Measurements from ENCODE around the gene CAPN5. TPM values are rescaled to one million over a fixed set of nuclear protein-coding genes. Genes with fewer than 3 reads are reported as not detected.
"Not testable (repeated sequence)": the region's sequence is repeated elsewhere in the genome, so short reads cannot be mapped to it uniquely, and the experiment has no call there.

The CAPN5 gene
- total RNA-seq, 1 donor from 2014 or later: 20.1 TPM

DNA sequence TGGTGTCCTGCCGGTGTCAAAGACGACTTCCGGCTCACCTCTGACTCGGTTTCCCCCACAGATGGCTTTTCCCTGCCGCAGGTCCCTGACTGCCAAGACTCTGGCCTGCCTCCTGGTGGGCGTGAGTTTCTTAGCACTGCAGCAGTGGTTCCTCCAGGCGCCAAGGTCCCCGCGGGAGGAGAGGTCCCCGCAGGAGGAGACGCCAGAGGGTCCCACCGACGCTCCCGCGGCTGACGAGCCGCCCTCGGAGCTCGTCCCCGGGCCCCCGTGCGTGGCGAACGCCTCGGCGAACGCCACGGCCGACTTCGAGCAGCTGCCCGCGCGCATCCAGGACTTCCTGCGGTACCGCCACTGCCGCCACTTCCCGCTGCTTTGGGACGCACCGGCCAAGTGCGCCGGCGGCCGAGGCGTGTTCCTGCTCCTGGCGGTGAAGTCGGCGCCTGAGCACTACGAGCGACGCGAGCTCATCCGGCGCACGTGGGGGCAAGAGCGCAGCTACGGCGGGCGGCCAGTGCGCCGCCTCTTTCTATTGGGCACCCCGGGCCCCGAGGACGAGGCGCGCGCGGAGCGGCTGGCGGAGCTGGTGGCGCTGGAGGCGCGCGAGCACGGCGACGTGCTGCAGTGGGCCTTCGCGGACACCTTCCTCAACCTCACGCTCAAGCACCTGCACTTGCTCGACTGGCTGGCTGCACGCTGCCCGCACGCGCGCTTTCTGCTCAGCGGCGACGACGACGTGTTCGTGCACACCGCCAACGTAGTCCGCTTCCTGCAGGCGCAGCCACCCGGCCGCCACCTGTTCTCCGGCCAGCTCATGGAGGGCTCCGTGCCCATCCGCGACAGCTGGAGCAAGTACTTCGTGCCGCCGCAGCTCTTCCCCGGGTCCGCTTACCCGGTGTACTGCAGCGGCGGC lies 27.0 kb upstream of the CAPN5 start:
- DNase-seq (ENCODE audit: low spot score) (peak; percentile 65), ATAC-seq (peak; percentile 51)
- intact Hi-C loops (cut with DNase I): loop anchor here (10.0 kb wide), 1 partner anchor 235 kb away; no protein-coding TSS in a partner anchor

DNA sequence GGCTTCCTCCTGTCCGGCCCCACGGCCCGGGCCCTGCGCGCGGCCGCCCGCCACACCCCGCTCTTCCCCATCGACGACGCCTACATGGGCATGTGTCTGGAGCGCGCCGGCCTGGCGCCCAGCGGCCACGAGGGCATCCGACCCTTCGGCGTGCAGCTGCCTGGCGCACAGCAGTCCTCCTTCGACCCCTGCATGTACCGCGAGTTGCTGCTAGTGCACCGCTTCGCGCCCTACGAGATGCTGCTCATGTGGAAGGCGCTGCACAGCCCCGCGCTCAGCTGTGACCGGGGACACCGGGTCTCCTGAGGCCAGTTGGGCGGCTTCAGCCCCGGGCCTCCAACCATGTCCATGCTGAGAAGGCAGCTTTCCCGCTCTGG lies 26.4 kb upstream of the CAPN5 start:
- DNase-seq (ENCODE audit: low spot score) (no peak), ATAC-seq (no peak)
- intact Hi-C loops (cut with DNase I): loop anchor here (10.0 kb wide), 1 partner anchor 236 kb away; no protein-coding TSS in a partner anchor

DNA sequence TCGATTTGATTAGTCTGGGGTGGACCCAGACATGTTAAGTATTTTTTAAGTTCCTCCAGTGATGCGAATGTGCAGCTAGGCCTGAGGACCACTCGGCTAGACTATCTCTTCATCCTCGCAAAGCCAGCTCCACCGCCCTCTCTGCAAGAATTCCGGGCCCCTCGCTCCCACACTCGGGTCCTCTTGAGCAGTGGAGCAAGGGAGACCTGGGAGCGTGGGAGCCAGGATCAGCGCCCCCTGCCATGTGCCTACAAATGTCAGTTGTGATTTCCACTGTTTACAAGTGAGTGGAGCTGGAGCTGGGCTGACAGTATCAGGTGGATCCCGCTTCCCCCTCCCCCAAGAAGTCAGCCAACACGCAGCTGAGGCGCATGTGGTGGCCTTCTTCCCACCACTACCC lies 25.9 kb upstream of the CAPN5 start:
- DNase-seq (ENCODE audit: low spot score) (no peak), ATAC-seq (no peak)
- intact Hi-C loops (cut with DNase I): loop anchor here (10.0 kb wide), 1 partner anchor 236 kb away; no protein-coding TSS in a partner anchor

DNA sequence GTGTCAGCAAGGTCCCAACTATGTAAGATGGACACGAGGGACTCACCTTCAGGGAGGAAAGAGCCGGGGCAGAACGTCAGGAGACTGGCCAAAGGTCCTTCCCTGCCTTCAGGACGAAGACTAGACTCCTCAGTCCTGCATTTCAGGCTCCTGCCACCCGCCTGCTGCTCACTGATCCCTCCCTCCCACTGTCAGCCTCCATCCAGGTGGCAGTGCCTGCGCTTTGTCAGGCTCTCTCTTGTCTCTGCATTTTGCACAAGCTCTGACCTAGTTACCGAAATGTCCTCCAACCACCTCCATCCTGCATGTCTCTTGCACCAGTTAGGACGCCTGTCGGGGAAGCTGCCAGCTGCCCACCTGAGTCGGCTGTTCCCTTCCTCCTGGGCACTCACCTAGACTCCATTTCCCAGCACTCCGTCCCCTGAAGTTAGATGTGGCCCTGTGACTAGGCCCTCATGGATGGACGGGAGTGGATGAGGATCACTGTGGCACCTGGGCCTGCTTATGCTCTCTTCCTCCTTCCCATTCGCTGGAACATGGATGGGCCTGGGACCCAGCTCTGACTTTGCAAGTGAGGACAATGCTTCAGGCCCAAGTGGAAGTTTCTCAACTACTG lies 24.6 kb upstream of the CAPN5 start:
- ATAC-seq (no peak), DNase-seq (ENCODE audit: low spot score) (no peak)
- intact Hi-C loops (cut with DNase I): loop anchor here (10.0 kb wide), 1 partner anchor 237 kb away; no protein-coding TSS in a partner anchor

DNA sequence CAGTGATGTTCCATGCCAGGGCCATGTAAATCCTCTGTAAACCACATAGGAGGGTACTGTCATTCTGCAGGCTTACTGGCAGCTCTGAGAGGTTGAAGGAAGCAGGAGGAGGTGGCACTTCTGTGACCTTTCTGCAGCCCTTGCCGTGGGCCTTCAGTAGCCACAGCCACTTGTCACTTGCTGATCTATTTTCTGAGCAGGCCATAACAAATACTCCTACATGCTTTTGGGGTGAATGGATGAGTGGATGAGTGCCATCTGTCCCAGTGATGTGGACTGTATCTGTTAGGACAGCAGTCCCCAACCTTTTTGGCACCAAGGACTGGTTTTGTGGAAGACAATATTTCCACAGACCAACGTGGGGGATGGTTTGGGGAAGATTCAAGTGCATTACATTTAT lies 22.4 kb upstream of the CAPN5 start:
- DNase-seq (ENCODE audit: low spot score): no peak

DNA sequence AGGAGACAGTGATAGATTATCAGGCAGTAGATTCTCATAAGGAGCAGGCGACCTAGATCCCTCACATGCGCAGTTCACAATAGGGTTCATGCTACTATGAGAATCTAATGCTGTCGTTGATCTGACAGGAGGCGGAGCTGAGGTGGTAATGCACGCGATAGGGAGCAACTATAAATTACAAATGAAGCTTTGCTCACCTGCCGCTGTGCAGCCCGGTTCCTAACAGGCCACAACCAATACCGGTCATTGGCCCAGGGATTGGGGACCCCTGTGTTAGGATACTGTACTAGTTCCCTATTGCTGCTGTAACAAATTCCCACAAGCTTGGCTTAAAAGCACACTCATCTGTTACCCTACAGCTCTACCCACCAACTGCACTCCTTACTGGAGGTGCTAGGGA lies 21.9 kb upstream of the CAPN5 start:
- ATAC-seq (no peak), DNase-seq (ENCODE audit: low spot score) (no peak)
- intact Hi-C loops (cut with DNase I): loop anchor here (10.0 kb wide), 1 partner anchor 240 kb away; no protein-coding TSS in a partner anchor

More for the DNA sequence above, 22.4 kb upstream of the CAPN5 start:
- intact Hi-C loops (cut with DNase I): loop anchor here (10.0 kb wide), 1 partner anchor 240 kb away; no protein-coding TSS in a partner anchor
- no peak for ATAC-seq

DNA sequence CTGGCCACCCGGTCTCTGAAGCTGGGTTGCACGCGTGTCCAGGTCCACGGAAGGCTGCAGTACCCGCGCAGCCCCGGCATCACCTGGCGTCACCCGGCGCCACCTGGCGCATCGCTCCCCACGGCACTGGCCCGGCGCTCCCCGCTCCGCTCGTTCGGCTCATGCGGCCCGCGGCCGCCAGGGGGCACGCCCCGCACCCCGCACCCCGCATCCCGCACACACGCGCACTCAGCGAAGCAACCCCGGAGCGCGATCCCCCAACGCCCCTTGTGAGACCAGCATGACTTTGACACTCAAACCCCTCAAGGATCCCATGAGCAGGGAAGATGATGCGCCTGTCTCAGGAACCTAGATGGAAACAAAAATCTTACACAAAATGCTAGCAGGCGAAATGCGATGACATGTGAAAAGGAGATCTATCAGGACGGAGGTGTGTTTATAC lies 20.7 kb upstream of the CAPN5 start:
- DNase-seq (ENCODE audit: low spot score) (no peak), ATAC-seq (peak; percentile 16)
- intact Hi-C loops (cut with DNase I): loop anchor here (10.0 kb wide), 1 partner anchor 241 kb away; no protein-coding TSS in a partner anchor

DNA sequence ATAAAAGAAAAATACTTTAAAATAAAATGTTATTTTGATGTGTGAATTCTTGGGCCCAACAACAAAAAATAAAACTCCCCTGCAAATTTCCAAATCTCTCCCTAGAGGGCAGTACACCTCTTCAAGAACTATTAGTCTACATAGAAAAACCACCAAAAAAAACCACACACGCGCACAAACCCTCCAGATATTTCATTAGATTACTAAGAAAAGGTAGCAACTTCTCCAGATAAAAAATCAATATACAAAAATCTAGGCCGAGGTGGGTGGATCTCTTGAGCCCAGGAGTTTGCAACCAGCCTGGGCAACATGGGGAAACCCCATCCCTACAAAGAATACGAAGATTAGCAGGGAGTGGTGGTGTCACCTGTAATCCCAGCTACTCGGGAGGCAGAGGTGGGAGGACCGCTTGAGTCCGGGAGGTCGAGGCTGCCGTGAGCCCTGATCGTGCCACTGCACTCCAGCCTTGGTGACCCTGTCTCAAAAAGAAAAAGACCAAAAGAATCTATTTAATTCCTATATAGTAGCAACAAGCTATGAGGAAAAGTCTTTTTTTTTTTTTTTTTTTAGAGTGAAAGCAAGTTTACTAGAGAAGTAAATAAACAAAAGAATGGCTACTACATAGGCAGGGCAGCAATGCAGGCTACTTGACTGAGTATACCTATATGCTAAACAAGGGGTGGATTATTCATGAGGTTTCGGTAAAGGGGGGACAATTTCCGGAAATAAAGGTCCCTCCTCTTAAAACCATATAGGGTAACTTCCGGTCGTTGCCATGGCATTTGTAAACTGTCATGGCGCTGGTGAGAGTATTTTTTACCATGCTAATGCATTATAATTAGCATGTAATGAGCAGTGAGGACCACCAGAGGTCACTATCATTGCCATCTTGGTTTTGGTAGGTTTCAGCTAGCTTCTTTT lies 19.5 kb upstream of the CAPN5 start:
- intact Hi-C loops (cut with DNase I): loop anchor here (10.0 kb wide), 1 partner anchor 242 kb away; no protein-coding TSS in a partner anchor
- ATAC-seq (peak; percentile 96), DNase-seq (ENCODE audit: low spot score) (peak; percentile 80)

DNA sequence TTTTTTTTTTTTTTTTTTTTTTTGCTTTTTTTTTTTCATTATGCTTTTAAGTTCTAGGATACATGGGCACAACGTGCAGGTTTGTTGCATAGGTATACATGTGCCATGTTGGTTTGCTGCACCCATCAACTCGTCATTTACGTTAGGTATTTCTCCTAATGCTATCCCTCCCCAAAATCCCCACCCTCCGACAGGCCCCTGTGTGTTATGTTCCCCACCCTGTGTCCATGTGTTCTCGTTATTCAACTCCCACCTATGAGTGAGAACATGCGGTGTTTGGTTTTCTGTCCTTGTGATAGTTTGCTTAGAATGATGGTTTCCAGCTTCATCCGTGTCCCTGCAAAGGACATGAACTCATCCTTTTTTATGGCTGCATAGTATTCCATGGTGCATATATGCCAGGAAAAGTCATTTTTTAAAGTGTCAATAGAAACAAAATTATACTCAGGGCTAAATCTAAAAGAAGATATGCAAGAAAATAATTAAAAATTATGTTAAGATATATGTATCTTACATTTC lies 18.8 kb upstream of the CAPN5 start:
- not testable (repeated sequence) for ATAC-seq; DNase-seq (ENCODE audit: low spot score)
- intact Hi-C loops (cut with DNase I): loop anchor here (10.0 kb wide), 1 partner anchor 243 kb away; no protein-coding TSS in a partner anchor

DNA sequence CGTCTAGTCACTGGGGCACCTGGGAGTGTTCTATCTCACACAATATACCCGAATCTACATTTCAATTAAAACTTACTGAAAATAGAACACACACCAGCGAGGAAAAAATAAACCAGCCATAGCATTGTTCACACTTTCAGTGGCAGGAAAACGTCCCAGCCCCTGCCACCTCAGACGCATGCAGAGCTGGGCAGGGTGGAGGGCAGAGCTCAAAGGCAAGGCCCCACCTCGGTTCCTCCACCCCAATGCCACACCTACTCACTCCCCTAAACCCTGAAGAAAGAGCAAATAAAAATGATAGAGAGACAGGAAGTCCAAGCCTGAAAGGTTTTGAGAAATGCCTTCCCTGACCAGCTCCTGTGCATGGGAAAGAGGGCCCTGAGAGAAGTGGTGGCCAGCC lies 17.7 kb upstream of the CAPN5 start:
- ATAC-seq (no peak), DNase-seq (ENCODE audit: low spot score) (no peak)
- intact Hi-C loops (cut with DNase I): loop anchor here (10.0 kb wide), 1 partner anchor 244 kb away; no protein-coding TSS in a partner anchor

DNA sequence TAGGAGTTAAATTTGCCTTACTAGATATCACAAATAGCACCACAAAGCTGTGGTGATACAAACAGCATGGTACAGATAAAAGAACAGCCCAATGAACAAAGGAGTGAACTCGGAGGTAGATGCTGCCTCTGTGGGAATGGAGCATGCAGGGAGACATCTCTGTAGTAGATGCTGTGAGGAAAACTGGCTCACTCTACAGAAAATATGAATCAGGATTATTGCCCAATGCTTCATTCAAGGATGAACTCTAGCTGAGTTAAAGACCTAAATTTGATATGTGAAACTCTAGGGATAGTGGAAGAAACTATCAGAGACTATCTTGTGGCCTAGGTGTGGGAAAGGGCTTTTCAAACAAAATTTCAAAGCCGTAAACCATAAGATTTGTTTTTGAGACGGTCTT lies 15.3 kb upstream of the CAPN5 start:
- intact Hi-C loops (cut with DNase I): no loop called here
- no peak for ATAC-seq
- DNase-seq (ENCODE audit: low spot score): no peak

DNA sequence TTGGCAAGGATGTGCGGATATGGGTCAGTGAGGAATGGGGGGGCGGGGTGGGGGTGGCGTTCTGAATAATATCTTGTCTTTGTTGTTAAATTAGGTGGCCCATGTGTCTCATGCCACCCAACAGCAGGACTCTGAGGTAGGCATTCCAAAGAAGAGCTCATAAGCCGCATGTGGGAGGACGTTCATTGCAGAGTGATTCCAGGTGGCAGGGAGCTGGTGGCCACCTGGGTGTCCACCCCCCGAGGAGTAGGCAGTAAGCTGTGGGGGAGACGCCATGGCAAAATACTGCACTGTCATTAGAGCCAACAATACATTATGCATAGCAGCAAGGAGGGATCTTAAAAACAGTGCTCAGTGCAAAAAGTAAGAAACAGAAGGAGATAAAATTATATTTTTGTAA lies 14.3 kb upstream of the CAPN5 start:
- no peak for ATAC-seq
- DNase-seq (ENCODE audit: low spot score): no peak
- intact Hi-C loops (cut with DNase I): no loop called here

DNA sequence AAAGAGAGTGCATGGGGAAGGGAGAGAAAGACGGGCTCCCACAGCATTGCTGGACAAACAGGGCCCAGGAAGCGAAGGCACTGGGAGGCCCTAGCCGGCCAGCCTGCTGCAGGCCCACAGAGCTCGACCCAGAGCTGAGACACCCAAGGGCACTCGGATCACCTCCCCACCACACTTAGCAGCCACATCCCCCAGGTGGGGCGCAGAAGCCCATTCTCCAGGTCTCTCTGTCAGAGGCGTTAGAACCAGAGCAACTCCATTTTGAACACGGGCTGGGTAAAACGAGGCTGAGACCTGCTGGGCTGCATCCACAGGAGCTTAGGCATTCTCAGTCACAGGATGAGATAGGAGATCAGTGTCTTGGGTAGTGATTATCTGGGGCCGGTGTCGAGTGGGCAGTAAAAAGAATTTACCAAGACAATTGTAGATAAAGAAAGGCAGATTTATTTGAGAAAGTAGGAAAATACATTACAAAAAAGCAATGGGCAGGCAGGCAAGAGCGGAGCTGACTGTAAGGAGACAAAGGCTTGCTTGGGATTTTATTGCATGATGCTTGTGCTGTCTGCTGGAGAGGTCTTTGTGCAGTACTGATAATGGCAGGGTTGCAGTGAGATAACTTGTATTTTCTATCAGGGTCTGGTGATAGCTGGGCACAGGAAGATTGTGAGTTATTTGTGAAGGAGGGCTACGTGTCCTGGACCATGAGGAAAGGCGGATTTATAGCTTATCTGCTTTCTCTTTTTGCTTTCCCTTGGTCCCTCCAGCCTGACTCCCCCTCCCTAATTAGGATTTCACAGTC lies 13.4 kb upstream of the CAPN5 start:
- ATAC-seq: no peak
- intact Hi-C loops (cut with DNase I): loop anchor here (1.0 kb wide), 1 partner anchor 35 kb away; no protein-coding TSS in a partner anchor
- DNase-seq (ENCODE audit: low spot score): no peak

DNA sequence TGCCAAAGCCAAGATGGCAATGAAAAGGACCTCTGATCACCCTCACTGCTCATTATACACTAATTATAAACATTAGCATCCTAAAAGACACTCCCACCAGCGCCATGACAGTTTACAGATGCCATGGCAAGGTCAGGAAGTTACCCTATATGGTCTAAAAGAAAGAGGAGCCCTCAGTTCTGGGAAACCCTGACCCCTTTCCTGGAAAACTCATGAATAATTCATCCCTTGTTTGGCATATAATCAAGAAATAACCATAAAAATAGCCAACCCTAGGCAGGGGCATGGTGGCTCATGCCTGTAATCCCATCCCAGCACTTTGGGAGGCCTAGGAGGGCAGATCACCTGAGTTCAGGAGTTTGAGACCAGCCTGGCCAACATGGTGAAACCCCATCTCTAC lies 12.7 kb upstream of the CAPN5 start:
- DNase-seq (ENCODE audit: low spot score) (no peak), ATAC-seq (no peak)
- intact Hi-C loops (cut with DNase I): loop anchor here (1.0 kb wide), 1 partner anchor 34 kb away; no protein-coding TSS in a partner anchor

DNA sequence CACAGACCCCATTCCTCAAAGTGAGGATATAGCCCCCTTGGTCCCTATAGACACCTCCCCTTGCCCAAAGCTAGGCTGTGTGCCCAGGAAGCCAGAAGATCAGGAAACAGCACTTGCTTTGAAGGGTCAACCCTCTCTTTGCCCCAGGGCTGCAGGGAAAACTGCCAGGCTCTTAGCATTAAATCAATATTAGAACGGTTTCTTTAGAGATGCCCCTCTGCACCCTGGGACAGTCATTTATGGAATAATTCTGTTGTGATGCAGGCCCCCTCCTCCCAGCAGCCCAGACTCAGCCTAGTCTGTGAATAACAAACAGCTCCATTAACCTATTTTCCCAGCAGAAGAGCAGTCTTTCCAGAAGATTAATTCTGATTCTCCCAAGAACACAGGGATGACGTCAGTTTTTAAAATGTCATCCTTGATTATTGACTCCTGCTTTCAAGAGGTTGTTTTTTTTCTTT lies 11.6 kb upstream of the CAPN5 start:
- intact Hi-C loops (cut with DNase I): no loop called here

DNA sequence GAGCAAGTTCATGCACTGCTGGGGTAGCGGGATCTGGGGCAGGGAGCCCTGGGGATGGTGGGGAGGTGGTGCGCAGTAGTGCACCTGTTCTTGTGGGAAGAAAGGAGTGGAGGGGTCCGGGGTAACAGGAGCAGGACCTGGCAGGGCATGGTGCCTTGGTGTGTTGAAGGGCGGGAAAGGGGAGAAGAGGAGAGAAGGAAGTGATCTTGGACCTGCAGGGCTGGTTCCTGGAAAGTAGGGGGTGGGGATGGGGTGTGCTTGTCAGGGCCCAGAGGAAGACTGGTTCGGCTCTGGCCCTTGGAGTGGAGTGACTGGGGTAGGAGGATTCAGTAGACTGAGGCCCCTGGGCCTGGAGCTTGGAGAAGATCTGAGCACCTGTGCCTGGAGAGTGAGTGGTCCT lies 10.9 kb upstream of the CAPN5 start:
- no peak for DNase-seq (ENCODE audit: low spot score)
- no peak for ATAC-seq
- intact Hi-C loops (cut with DNase I): no loop called here

More for the DNA sequence above, 11.6 kb upstream of the CAPN5 start:
- ATAC-seq: no peak
- DNase-seq (ENCODE audit: low spot score): no peak

DNA sequence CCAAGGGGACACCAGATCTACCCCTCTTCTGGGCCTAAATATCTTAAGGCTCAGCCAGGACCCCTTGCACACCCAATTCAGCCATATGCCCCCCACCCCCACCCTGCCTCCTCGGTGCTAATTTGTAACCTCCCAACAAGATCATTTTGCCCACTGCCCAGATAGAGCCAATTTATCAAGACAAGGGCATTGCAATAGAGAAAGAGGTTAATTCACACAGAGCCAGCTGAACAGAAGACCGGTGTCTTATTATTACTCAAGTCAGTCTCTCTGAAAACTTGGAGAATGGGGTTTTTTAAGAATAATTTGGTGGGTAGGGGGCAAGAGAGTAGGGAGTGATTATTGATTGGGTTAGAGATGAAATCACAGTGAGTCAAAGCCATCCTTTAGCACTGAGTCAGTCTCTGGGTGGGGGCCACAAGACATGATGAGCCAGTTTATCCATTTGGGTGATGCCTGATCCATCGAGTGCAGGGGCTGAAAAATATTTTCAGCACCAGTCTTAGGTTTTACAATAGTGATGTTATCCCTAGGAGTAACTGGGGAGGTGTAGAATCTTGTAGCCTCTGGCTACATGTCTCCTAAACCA lies 9.9 kb upstream of the CAPN5 start:
- intact Hi-C loops (cut with DNase I): no loop called here
- DNase-seq (ENCODE audit: low spot score) (no peak), ATAC-seq (no peak)
